DMS114 treated with DMSO at 0.1 percent for 48 hours (cell line): Measurements from ENCODE around the gene ZNF565.
A peak's percentile ranks its signal among the peaks of the same experiment; 100 is the strongest.
"Not testable (repeated sequence)": the region's sequence is repeated elsewhere in the genome, so short reads cannot be mapped to it uniquely, and the experiment has no call there.

Experiments
- DNase-seq: peaks from one replicate; lab custom pipeline; 2025; ENCODE audit not compliant: unreplicated experiment; lab: John Stamatoyannopoulos, UW

ZNF565 gene

DNA sequence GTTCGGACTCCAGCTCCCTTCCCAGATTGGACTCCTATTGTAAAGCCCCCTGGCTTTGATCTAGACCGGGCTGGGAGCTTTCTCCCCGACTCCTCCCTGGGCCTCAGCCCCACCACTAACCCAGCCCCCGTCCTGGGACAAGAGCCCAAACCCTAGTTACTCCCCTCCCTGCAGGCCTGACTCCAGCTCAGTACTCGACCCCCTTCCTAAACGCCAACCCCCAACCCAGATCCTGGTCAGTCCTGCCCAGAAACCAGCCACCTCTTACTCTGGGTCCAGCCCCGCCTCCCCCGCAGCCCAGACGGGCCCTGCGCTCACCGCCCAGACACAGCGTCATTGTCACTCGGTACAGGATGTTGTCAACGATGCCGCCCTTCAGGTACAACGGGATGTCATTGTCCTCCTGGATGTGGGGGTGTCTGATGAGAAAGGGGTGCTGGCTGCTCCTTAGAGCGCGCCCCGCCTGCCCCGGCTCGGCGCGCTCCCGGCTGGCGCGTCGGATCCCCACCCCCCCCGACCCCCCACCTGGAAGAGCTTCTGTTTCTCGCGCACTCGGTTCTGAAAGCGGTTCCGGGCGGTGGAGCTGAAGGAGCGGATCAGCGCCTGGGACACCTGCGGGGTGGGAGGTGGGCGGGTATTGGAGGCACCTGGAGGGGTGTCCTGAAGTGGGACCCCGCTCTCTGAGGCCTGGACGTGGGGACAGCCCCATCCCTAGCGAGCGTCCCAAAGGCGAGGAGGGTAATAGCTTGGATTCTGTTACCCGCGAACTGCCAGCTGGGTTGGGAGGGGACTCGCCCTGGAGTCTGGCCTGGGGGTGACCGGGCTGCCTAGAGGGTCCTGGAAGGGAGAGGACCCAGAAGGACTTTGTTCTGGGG lies 63.1 kb downstream of the ZNF565 start:
- DNase-seq = no peak

DNA sequence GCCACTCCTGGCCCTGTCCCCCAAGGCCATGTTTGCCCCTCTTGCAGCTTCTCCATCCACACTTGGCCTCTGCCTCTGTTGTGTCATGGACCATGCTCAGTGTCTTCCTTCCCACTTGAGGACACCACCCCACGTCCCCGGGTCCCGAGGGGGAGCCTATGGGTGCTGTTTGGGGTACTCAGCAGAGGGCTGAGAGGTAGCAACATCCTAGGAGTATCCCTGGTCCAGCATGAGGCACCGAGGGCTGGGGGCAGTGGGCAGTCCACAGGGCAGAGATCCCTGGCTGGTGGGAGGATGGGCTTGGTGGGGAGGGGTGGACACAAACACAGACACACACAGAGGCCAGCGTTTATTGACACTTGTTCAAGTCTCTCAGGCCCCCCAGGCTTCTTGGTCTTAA lies 63.9 kb downstream of the ZNF565 start:
- DNase-seq = no peak

DNA sequence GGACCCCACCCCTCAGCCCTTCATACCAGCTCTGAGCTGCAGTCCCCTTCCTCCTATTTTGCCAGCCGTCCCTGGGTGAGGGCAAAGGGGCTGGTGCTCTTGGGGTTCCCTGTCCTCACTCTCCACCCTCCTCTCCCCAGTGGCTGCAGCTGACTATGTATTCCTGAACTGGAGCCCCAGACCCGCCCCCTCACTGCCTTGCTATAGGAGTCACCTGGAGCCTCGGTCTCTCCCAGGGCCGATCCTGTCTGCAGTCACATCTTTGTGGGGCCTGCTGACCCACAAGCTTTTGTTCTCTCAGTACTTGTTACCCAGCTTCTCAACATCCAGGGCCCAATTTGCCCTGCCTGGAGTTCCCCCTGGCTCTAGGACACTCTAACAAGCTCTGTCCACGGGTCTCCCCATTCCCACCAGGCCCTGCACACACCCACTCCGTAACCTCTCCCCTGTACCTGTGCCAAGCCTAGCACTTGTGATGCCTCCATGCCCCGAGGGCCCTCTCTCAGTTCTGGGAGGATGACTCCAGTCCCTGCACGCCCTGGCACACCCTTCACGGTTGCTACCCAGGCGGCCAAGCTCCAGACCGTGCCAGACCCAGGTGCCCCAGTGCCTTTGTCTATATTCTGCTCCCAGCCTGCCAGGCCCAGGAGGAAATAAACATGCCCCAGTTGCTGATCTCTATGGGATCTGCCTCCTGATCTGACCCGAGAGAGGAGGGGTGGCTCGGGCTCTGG lies 64.6 kb downstream of the ZNF565 start:
- no peak for DNase-seq

DNA sequence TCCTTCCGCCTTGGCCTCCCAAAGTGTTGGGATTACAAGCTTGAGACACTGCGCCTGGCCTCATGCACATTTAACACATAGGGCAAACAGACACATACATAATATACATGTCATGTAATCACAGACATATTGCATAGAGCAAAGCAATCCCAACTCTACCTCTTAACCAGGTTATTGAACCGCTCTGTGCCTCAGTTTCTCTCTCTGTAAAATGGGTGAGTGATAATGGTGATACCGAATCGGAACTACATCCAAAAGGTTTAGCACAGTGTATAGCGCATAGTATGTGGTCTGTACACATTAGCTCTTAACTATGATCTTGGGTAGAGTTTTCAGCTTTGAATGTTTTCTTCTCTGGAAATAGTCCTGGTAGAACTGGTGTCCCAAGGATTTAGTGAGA lies 69.8 kb downstream of the ZNF565 start:
- no peak for DNase-seq

DNA sequence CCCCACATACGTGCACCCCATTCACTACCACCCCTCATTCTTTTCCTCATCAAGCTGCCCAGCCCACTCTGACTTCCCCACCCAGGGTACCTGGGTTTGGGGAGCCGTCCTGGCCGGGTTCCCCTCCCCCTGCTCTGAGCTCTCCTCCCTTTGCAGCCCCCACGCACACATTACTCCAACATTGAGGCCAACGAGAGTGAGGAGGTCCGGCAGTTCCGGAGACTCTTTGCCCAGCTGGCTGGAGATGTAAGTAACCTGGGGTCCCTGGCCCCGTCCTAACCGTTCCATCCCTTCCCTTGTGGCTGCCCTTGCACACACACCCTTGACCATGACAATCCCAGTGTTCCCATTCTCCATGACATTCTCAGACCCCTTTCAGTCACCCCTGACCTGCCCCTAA lies 72.0 kb downstream of the ZNF565 start:
- no peak for DNase-seq

DNA sequence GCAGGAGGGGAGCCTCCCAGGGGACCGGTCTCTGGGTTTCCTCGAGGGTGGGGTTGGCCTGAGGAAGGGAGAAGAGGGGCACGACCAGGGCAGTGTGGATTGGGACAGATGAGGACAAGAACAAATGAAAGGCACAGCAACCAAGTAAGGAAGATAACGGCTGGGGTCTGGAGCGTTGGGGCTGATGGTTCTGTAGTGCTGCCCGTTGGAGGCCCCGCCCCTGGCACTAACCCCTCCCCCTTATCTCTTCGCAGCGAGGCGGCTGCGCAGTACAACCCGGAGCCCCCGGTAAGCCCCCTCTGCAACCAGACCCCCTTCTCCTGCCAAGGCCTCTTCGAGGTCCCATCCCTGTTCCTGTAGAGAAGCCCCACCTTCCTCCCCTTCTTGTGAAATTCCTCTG lies 72.4 kb downstream of the ZNF565 start:
- DNase-seq = no peak

DNA sequence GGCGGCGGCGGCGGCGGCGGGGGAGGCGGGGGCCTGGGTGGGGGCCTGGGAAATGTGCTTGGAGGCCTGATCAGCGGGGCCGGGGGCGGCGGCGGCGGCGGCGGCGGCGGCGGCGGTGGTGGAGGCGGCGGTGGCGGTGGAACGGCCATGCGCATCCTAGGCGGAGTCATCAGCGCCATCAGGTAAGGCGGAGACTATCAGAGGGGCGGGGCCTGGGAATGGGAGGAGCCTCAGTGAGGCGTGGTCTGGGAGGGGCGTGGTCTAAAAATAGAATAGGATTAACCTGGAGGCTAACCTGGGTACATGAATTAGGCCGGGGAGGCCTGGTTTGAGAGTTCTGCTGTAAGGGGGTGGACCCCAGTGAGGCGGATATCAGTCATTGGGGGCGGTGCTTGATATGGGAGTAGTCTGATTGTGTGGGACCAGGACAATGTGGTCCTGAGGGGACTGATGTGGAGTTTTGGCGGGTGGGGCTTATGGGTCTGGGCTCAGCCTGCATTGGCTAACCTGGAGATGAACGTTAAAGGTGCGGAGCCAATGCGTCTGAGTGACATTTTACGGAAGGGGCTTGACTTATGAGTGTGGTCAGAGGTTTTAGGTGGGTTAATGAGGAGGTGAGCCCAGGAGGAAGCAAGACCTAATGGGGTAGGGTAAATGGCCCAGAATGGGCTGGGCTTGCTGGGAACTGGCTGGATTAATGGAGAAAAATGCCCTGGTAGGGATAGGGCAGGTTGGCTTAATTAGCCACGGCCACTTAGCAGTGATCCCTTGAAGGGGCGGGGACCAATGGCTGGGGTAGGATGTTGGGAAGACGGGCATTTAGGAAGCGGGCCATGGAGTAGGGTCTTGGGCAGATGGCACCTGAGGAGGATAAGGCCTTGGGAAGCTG lies 73.2 kb downstream of the ZNF565 start:
- peak; percentile 66 for DNase-seq

DNA sequence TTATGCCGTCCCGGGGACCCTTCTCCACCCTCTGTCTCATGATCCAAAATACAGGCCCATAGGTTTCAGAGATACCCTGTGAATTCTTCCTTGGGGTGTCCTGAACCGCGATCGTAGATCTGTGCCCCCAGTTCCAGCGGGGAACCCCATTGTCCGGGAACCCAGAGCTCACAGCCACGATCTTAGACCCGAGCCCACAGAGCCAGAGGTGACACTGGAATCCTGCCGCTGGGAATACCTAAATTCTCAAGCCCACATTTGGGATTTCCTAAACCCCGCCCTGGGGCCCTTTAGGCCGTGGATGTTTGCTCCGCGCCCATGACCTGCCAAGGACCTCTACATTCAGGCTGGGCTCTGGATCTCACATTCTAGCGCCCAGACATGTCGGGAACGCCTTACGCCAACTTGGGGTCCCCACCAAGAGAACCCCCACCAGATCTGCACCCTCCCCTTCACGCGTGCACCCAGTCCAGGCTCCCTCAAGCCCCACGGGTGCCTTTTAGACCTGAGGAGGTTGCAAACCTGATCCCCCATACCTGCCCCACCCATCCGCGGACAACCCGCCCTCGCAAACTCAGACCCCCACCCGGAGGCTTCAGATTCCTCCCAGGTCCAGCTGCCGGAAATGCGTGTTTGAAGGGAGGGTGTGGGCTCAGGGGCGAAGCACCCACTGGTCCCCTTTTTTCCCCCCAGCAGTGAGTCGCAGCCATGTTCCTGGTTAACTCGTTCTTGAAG lies 74.0 kb downstream of the ZNF565 start:
- peak; percentile 59 for DNase-seq

DNA sequence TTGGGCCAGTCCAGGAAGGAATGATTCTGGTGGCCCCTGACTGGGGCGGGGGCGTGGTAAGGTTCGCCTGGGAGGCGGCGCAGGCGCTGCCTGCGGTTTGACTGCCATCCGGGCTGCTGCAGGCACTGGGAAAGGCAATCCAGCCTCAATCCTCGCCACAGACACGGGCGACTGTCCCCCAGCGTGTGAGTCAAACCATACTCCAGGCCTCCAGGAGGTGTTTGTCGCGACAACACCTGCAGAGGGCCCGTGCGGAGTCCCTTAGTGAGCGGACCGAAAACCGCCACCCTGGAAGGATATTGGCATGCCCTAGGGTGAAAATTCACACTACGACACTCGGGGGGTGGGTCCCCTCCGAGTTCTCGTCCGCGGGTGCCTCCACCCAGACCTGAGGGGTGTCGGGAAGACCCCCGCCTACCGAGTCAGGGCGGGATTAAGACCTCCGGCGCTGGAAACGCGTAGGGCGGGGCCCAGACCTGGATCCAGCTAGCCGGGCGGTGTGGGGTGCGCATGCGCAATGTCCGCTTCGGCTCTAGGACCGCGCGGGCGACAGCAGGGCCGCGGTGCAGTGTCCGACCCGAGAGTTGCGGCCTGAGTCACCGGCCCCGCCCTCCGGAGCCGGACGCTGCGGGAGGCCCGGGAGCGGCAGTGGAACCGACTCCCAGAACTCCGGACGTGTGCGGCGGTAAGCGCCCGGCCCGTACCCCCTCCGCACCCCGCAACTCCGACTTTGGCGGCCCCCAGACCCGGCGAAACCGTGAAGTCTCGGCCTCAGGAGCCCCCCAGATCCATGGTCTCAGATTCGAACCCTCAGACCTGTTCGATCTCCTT lies 74.8 kb downstream of the ZNF565 start, which contains the start of gene CAPNS1:
Gene CAPNS1, plus strand, starts transcription at position 594 of the 831 bp plus-strand sequence. CDS start 946 bp downstream, outside the sequence.
- peak; percentile 94 for DNase-seq

DNA sequence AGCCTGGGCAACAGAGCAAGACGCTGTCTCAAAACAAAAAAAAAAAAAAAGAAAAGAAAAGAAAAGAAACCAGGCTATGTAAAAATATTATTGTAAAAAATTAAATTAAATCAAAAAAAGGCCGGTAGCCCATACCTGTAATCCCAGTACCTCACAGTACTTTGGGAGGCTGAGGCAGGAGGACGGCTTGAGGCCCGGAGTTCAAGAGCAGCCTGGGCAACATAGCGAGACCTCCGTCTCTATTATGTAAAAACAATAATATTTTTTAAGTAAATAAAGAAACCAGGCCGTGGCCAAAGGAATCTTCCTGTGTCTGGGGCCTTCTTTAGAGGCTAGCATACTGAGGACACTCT lies 75.4 kb downstream of the ZNF565 start:
- DNase-seq = no peak

DNA sequence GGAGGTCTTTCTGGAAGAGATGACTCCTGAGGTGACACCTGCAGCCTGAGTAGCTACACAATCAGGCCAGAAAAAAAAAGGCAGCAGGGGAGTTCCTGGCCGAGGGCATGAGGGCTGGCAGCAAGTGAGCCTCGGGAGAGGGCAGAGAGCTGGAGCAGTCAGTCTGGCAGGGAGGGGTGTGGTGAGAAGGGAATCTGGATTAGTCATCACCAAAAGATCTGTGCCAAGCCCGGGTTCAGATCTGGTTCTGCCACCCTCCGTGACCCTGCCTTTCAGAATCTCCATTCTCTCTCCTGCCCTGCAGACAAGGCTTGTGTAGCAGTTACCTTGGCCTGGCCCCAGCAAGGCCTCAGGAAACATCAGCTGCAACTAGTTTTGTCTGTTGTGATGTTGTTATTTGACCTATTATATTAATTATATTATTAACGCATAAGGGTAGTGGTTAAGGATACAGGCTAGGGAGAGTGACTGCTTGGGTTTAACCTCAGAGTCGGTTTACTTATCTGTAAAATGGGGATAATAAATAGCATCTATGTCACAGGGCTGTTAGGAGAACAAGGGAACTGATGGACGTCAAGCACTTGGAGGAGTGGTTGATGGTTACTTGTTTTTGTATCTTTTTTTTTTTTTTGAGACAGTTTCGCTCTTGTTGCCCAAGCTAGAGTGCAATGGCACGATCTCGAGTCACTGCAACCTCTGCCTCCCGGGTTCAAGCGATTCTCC lies 77.3 kb downstream of the ZNF565 start:
- no peak for DNase-seq

DNA sequence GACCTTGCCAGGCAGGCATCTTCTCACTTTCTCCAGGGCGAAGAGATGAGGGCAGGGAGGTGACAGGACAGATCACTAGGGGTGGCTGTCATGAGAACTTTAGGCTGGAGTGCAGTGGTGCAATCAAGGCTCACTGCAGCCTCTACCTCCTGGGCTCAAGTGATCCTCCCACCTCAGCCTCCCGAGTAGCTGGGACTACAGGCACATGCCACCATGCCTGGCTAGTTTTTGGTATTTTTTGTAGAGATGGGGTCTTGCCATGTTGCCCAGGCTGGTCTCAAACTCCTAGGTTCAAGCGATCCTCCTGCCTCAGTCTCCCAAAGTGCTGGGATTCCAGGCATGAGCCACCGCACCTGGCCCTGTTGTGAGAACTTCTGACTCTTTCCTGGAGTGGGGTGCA lies 79.6 kb downstream of the ZNF565 start:
- DNase-seq = not testable (repeated sequence)
